KMS-11 (cell line): ENCODE results near the gene MTURN.

Experiments used
- H2AFZ ChIP-seq: fragments of 200-600 bp; sonication (generic); 2 replicates; pipeline ENCODE4 v1.6.1; 2016; ENCODE audit warnings: antibody characterized with exemption, mixed run types, low read depth
- H3K27ac ChIP-seq: fragments of 200-600 bp; sonication (generic); 2 replicates; pipeline ENCODE4 v1.6.1; 2016; ENCODE audit warnings: mild to moderate bottlenecking, mixed run types
- H3K27me3 ChIP-seq: fragments of 200-600 bp; sonication (generic); 2 replicates; pipeline ENCODE4 v1.6.1; 2017; ENCODE audit warnings: mild to moderate bottlenecking, low read depth, mixed run types, moderate library complexity; ENCODE audit not compliant: insufficient read depth
- H3K36me3 ChIP-seq: fragments of 200-600 bp; sonication (generic); 2 replicates; pipeline ENCODE4 v1.6.1; 2017; ENCODE audit warnings: mild to moderate bottlenecking, mixed run types; ENCODE audit not compliant: insufficient read depth
- H3K4me1 ChIP-seq: fragments of 200-600 bp; sonication (generic); 2 replicates; pipeline ENCODE4 v1.6.1; 2016; ENCODE audit warnings: mild to moderate bottlenecking, low read depth, mixed run types; ENCODE audit not compliant: poor library complexity, severe bottlenecking
- H3K4me2 ChIP-seq: fragments of 200-600 bp; sonication (generic); 2 replicates; pipeline ENCODE4 v1.7.0; 2016; ENCODE audit warnings: mild to moderate bottlenecking, mixed run types
- H3K4me3 ChIP-seq: fragments of 200-600 bp; sonication (generic); IDR thresholded peaks from 2 replicates; pipeline ENCODE4 v1.6.1; 2017; ENCODE audit warnings: low read depth, low read length, mixed read lengths; ENCODE audit not compliant: insufficient read depth
- H3K79me2 ChIP-seq: fragments of 200-600 bp; sonication (generic); 2 replicates; pipeline ENCODE4 v1.6.1; 2016; ENCODE audit warnings: low read depth, mixed run types; ENCODE audit not compliant: insufficient read depth
- H3K9ac ChIP-seq: fragments of 200-600 bp; sonication (generic); 2 replicates; pipeline ENCODE4 v1.6.1; 2016; ENCODE audit warnings: mild to moderate bottlenecking, mixed run types
- H4K20me1 ChIP-seq: fragments of 200-600 bp; sonication (generic); 2 replicates; pipeline ENCODE4 v1.6.1; 2016; ENCODE audit warnings: mild to moderate bottlenecking, mixed run types; ENCODE audit not compliant: insufficient read depth
- TF ChIP-seq, protein P1 (sequence below): fragments of 200-600 bp; sonication (generic); conservative IDR thresholded peaks from 2 replicates; pipeline ENCODE4 v1.6.1; 2017; ENCODE audit warnings: low read depth, mild to moderate bottlenecking, antibody characterized with exemption, low read length, moderate library complexity, mixed read lengths

Gene MTURN

GRCh38 chr7:30183749-30184369 is 49.1 kb downstream of the MTURN start:
- Histone ChIP-seq H3K4me1 (peaks cover 4% of the 10 kb centered on the region), H2AFZ (no peak overlapping the region), H3K27me3 (no peaks in the 10 kb centered on the region), H3K36me3 (no peaks in the 10 kb centered on the region), H3K9ac (no peak overlapping the region), H3K4me3 (no peak overlapping the region), H4K20me1 (no peaks in the 10 kb centered on the region), H3K79me2 (no peaks in the 10 kb centered on the region), H3K27ac (no peak overlapping the region), H3K4me2 (no peak overlapping the region)
- TF ChIP-seq, protein P1, sequence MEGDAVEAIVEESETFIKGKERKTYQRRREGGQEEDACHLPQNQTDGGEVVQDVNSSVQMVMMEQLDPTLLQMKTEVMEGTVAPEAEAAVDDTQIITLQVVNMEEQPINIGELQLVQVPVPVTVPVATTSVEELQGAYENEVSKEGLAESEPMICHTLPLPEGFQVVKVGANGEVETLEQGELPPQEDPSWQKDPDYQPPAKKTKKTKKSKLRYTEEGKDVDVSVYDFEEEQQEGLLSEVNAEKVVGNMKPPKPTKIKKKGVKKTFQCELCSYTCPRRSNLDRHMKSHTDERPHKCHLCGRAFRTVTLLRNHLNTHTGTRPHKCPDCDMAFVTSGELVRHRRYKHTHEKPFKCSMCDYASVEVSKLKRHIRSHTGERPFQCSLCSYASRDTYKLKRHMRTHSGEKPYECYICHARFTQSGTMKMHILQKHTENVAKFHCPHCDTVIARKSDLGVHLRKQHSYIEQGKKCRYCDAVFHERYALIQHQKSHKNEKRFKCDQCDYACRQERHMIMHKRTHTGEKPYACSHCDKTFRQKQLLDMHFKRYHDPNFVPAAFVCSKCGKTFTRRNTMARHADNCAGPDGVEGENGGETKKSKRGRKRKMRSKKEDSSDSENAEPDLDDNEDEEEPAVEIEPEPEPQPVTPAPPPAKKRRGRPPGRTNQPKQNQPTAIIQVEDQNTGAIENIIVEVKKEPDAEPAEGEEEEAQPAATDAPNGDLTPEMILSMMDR, result no peak

GRCh38 chr7:30184791-30185487 is 50.2 kb downstream of the MTURN start:
- no peak overlapping the region for H3K4me3 ChIP-seq
- no peaks in the 10 kb centered on the region for H4K20me1 ChIP-seq
- H3K27me3 ChIP-seq, result no peaks in the 10 kb centered on the region
- no peak overlapping the region for H3K9ac ChIP-seq
- H2AFZ ChIP-seq, result no peak overlapping the region
- no peak overlapping the region for H3K4me2 ChIP-seq
- H3K4me1 ChIP-seq, result no peaks in the 10 kb centered on the region
- H3K79me2 ChIP-seq, result no peaks in the 10 kb centered on the region
- no peak overlapping the region for H3K27ac ChIP-seq
- H3K36me3 ChIP-seq, result no peaks in the 10 kb centered on the region
- TF ChIP-seq, protein P1, result no peak

GRCh38 chr7:30185496-30185895 is 50.7 kb downstream of the MTURN start:
- no peaks in the 10 kb centered on the region for H3K79me2 ChIP-seq
- no peaks in the 10 kb centered on the region for H3K36me3 ChIP-seq
- H3K4me1 ChIP-seq, result no peaks in the 10 kb centered on the region
- no peak overlapping the region for H2AFZ ChIP-seq
- H4K20me1 ChIP-seq, result no peaks in the 10 kb centered on the region
- TF ChIP-seq, protein P1, result no peak
- no peak overlapping the region for H3K9ac ChIP-seq
- no peaks in the 10 kb centered on the region for H3K27me3 ChIP-seq
- H3K4me3 ChIP-seq, result no peak overlapping the region
- H3K4me2 ChIP-seq, result no peak overlapping the region
- H3K27ac ChIP-seq, result no peak overlapping the region

GRCh38 chr7:30186725-30187124 is 51.9 kb downstream of the MTURN start:
- no peaks in the 10 kb centered on the region for H4K20me1 ChIP-seq
- H3K36me3 ChIP-seq, result no peaks in the 10 kb centered on the region
- TF ChIP-seq, protein P1, result no peak
- no peak overlapping the region for H3K4me3 ChIP-seq
- no peak overlapping the region for H3K4me2 ChIP-seq
- H3K79me2 ChIP-seq, result no peaks in the 10 kb centered on the region
- no peak overlapping the region for H3K9ac ChIP-seq
- H3K27ac ChIP-seq, result no peak overlapping the region
- H3K4me1 ChIP-seq, result no peaks in the 10 kb centered on the region
- no peaks in the 10 kb centered on the region for H3K27me3 ChIP-seq
- H2AFZ ChIP-seq, result no peak overlapping the region
